Measurements from ENCODE around the gene HECW1. TPM values are rescaled to one million over a fixed set of nuclear protein-coding genes. Genes with fewer than 3 reads are reported as not detected.
"Not testable (repeated sequence)": the region's sequence is repeated elsewhere in the genome, so short reads cannot be mapped to it uniquely, and the experiment has no call there.

HECW1 gene
- total and polyA plus RNA-seq, 5 experiments from 2014 or later, result not detected

DNA sequence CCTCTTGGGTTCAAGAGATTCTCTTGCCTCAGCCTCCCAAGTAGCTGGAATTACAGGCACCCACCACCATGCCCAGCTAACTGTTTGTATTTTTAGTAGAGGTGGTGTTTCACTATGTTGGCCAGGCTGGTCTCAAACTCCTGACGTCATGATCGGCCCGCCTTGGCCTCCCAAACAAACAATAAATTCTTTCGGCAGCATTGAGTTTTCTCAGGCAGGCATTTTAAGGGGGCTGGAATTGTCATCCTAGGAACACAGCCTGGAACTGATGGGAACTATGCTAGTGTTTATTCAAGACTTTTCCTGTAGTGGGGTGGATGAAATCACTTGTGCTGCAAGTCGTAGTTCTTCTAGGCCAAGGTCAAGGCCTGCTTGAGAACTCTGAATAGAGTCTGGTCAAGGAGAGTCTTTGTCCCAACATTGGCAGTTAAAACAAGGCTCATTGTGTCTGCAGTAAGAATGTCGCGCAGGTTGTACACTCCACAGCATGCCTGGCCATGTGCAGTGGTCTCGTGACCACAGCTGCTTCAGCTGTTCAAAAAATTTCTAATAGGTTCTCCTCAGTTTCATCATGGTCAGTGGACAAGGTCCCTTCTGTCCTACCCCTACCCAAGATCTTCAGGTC is 92.8 kb downstream of the HECW1 start:
- Mint-ChIP-seq H3K4me1 (no peaks in the 10 kb centered on the region), H3K4me3 (no peak overlapping the region), H3K27ac (no peak overlapping the region), H3K9me3 (no peaks in the 10 kb centered on the region), H3K27me3 (peaks cover 13 to 21% (median 15%) of the 10 kb centered on the region in 5 donors), H3K36me3 (no peaks in the 10 kb centered on the region)
- POLR2A ChIA-PET, result no interaction called here
- ATAC-seq (no peak), DNase-seq (no peak)

- peaks cover 6 to 23% (median 15%) of the 10 kb centered on the region in 5 donors for H3K27me3 Mint-ChIP-seq
- no peak overlapping the region for H3K27ac Mint-ChIP-seq
- no peaks in the 10 kb centered on the region for H3K36me3 Mint-ChIP-seq
- ATAC-seq (no peak), DNase-seq (no peak)
- POLR2A ChIA-PET, result no interaction called here
- no peaks in the 10 kb centered on the region for H3K4me1 Mint-ChIP-seq
- H3K9me3 Mint-ChIP-seq, result no peaks in the 10 kb centered on the region
- no peak overlapping the region for H3K4me3 Mint-ChIP-seq
Measured at GRCh38 chr7:43208242-43208641, 95.8 kb downstream of the HECW1 start.

DNA sequence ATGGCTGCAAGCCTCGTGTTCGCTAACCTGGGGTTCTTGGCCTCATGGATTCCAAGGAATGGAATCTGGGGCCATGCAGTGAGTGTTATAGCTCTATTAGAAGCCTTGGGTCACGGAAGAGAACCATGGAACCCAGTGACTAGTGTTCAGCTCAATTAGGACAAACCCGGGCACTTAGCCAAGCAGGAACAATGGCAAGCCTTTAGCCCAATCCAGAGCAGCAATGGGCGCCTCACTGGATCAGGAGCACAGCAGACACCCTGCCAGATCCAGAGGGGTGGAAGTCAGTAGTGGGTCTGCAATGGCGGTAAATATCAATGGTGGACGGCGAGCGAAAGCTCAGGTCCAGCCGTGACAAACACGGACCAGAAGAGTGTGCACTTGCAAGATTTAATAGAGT is 98.1 kb downstream of the HECW1 start:
- DNase-seq, H3K4me3 Mint-ChIP-seq, ATAC-seq, POLR2A ChIA-PET, H3K9me3 Mint-ChIP-seq, H3K27ac Mint-ChIP-seq, H3K4me1 Mint-ChIP-seq, H3K36me3 Mint-ChIP-seq: not testable (repeated sequence)
- H3K27me3 Mint-ChIP-seq, result peaks cover 8 to 28% (median 20%) of the 10 kb centered on the region in 5 donors

DNA sequence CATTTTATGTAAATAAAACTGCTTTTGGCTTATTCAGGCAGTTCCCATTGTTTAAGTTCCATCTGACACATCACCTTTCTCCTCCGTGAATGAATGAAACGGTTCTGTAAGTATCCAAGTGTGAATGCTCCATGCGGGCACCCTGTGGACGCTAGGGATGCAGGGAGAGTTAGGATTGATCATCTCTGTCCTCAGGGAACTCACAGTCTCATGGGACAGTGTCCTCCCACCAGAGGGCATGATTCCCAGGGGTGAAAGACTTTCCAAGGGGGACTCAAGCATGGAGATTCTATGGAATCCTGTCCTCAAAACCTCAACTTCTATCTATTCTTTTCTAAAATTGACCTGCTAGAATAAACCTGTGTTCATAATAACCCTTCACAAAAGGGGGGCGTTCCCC is 98.8 kb downstream of the HECW1 start:
- Mint-ChIP-seq H3K9me3 (no peaks in the 10 kb centered on the region), H3K27me3 (peaks cover 9 to 30% (median 23%) of the 10 kb centered on the region in 5 donors), H3K36me3 (no peaks in the 10 kb centered on the region), H3K4me3 (no peak overlapping the region), H3K27ac (no peak overlapping the region), H3K4me1 (no peaks in the 10 kb centered on the region)
- ATAC-seq (no peak), DNase-seq (no peak)
- POLR2A ChIA-PET, result no interaction called here

- H3K4me3 Mint-ChIP-seq, result no peak overlapping the region
- H3K4me1 Mint-ChIP-seq, result no peaks in the 10 kb centered on the region
- peaks cover 7 to 30% (median 22%) of the 10 kb centered on the region in 5 donors for H3K27me3 Mint-ChIP-seq
- no peak for ATAC-seq
- H3K36me3 Mint-ChIP-seq, result no peaks in the 10 kb centered on the region
- H3K9me3 Mint-ChIP-seq, result no peaks in the 10 kb centered on the region
- POLR2A ChIA-PET, result no interaction called here
- no peak for DNase-seq
- H3K27ac Mint-ChIP-seq, result no peak overlapping the region
Measured at GRCh38 chr7:43211693-43212092, 99.2 kb downstream of the HECW1 start.

GRCh38 chr7:43212921-43213320 is 100.5 kb downstream of the HECW1 start:
- no peak overlapping the region for H3K27ac Mint-ChIP-seq

GRCh38 chr7:43215061-43215460 is 102.6 kb downstream of the HECW1 start:
- Mint-ChIP-seq H3K4me3 (no peak overlapping the region), H3K27me3 (peaks cover 20 to 41% (median 29%) of the 10 kb centered on the region in 5 donors), H3K9me3 (no peaks in the 10 kb centered on the region), H3K36me3 (no peaks in the 10 kb centered on the region), H3K4me1 (peaks cover 0 to 1% (median 0%) of the 10 kb centered on the region in 4 donors), H3K27ac (no peak overlapping the region)
- POLR2A ChIA-PET, result no interaction called here
- ATAC-seq (no peak), DNase-seq (no peak)

More at GRCh38 chr7:43212921-43213320, 100.5 kb downstream of the HECW1 start:
- no peak for ATAC-seq
- no peaks in the 10 kb centered on the region for H3K36me3 Mint-ChIP-seq
- POLR2A ChIA-PET, result no interaction called here
- H3K4me1 Mint-ChIP-seq, result no peaks in the 10 kb centered on the region
- peaks cover 12 to 42% (median 28%) of the 10 kb centered on the region in 5 donors for H3K27me3 Mint-ChIP-seq
- DNase-seq, result no peak
- H3K4me3 Mint-ChIP-seq, result no peak overlapping the region
- H3K9me3 Mint-ChIP-seq, result no peaks in the 10 kb centered on the region

GRCh38 chr7:43217055-43217454 is 104.6 kb downstream of the HECW1 start:
- H3K4me3 Mint-ChIP-seq, result no peak overlapping the region
- no peaks in the 10 kb centered on the region for H3K36me3 Mint-ChIP-seq
- no peaks in the 10 kb centered on the region for H3K9me3 Mint-ChIP-seq
- peaks cover 20 to 35% (median 21%) of the 10 kb centered on the region in 5 donors for H3K27me3 Mint-ChIP-seq
- H3K4me1 Mint-ChIP-seq, result peaks cover 0 to 1% (median 0%) of the 10 kb centered on the region in 4 donors
- POLR2A ChIA-PET, result no interaction called here
- H3K27ac Mint-ChIP-seq, result no peak overlapping the region
- ATAC-seq, result no peak
- no peak for DNase-seq

- POLR2A ChIA-PET, H3K4me3 Mint-ChIP-seq, H3K4me1 Mint-ChIP-seq, H3K36me3 Mint-ChIP-seq, H3K9me3 Mint-ChIP-seq, ATAC-seq, H3K27ac Mint-ChIP-seq, DNase-seq: not testable (repeated sequence)
- peaks cover 16 to 35% (median 21%) of the 10 kb centered on the region in 5 donors for H3K27me3 Mint-ChIP-seq
Measured at GRCh38 chr7:43218901-43219300, 106.5 kb downstream of the HECW1 start.

- Mint-ChIP-seq H3K27me3 (peaks cover 13 to 26% (median 17%) of the 10 kb centered on the region in 5 donors), H3K36me3 (no peaks in the 10 kb centered on the region), H3K27ac (no peak overlapping the region), H3K4me1 (peaks cover 0 to 1% (median 0%) of the 10 kb centered on the region in 4 donors), H3K4me3 (no peak overlapping the region), H3K9me3 (no peaks in the 10 kb centered on the region)
- no peak for ATAC-seq
- no peak for DNase-seq
- POLR2A ChIA-PET, result no interaction called here
Measured at GRCh38 chr7:43220250-43220649, 107.8 kb downstream of the HECW1 start.

DNA sequence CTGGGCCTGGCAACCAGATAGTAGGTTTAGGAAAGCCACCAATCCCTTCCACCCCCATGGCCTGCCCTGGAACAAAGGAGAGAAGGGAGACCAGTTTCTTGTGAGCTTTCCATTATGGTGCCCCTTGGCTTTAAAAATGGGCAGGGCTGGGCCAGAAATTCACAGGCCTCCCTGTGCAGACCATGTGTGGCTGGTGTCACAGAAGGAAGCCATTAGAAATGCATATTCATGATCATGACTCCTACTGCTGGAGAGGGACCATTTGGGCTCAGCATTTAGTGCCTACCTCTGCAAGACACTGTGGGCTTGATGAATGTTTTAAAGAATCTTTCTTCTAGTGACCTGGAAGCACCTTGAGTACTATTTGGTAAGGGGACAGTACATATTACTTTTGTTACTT is 108.3 kb downstream of the HECW1 start:
- ATAC-seq, result no peak
- Mint-ChIP-seq H3K27me3 (peaks cover 10 to 26% (median 17%) of the 10 kb centered on the region in 5 donors), H3K4me1 (peaks cover 0 to 1% (median 0%) of the 10 kb centered on the region in 4 donors), H3K36me3 (no peaks in the 10 kb centered on the region), H3K27ac (no peak overlapping the region), H3K9me3 (no peaks in the 10 kb centered on the region), H3K4me3 (no peak overlapping the region)
- POLR2A ChIA-PET, result no interaction called here
- DNase-seq, result no peak

DNA sequence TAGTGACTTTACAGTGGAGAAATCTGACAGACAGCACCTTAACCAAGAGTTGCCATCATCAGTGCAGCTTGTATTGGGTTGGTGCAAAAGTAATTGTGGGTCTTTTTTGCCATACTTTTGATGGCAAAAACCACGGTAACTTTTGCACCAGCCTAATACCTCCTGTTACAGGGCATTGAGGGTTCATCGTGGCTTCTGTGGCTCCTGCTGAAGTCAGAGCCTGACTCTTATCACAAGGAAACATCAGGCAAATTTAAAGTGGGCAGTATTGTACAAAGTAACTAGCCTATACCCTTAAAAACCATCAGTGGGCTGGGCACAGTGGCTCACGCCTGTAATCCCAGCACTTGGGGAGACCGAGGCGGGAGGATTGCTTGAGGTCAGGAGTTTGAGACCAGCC is 117.4 kb downstream of the HECW1 start:
- DNase-seq, result no peak
- POLR2A ChIA-PET, result no interaction called here
- Mint-ChIP-seq H3K4me1 (peaks cover 0 to 5% (median 0%) of the 10 kb centered on the region in 4 donors), H3K27me3 (peaks cover 7 to 23% (median 15%) of the 10 kb centered on the region in 5 donors), H3K27ac (no peak overlapping the region), H3K36me3 (no peaks in the 10 kb centered on the region), H3K4me3 (no peak overlapping the region), H3K9me3 (no peaks in the 10 kb centered on the region)
- ATAC-seq, result no peak

DNA sequence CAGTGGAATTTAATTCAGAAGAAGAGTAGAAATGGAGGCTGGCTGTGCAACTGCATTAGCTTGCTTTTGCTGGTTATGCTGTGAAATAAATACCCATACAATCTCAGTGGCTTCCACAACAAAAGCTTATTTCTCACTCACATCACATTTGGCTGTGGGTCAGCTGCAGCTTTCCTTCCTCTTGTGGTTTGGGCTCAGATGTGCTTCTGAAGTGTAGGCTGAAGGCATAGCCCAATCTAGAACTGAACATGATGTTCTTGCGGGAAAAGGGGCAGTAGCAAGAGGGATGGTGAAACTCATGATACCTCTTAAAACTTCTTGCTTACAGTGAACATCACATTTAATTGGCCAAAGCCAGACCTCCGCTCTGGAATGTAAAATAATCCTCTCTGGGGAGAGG is 119.9 kb downstream of the HECW1 start:
- Mint-ChIP-seq H3K4me1 (peaks cover 0 to 5% (median 0%) of the 10 kb centered on the region in 4 donors), H3K9me3 (no peaks in the 10 kb centered on the region), H3K27me3 (peaks cover 5 to 21% (median 15%) of the 10 kb centered on the region in 5 donors), H3K27ac (no peak overlapping the region), H3K36me3 (no peaks in the 10 kb centered on the region), H3K4me3 (no peak overlapping the region)
- ATAC-seq (no peak), DNase-seq (no peak)
- POLR2A ChIA-PET, result no interaction called here

DNA sequence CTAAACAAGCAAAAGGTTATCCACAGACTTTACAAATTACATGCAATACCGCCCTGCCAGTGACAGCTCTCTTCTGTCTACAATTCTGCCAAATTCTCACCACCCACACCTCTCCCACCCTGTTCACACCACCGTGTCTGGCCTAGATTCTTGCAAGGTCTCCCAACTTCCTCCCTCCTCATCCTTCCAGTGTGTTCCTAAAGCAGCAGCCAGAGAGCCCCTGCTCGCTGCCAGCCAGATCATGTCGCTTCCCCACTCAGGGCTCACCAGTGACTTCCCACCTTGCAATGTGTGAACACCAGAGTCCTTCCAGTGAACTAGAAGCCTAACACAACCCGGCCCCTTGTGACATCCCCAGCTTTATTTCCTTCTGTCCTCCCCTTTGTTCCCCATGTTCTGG is 121.6 kb downstream of the HECW1 start:
- Mint-ChIP-seq H3K27ac (peak overlapping the region in 1 of 10 donors; percentile 53), H3K4me3 (no peak overlapping the region), H3K36me3 (no peaks in the 10 kb centered on the region), H3K27me3 (peaks cover 2 to 21% (median 4%) of the 10 kb centered on the region in 5 donors), H3K4me1 (peaks cover 0 to 5% (median 0%) of the 10 kb centered on the region in 4 donors), H3K9me3 (no peaks in the 10 kb centered on the region)
- ATAC-seq (no peak), DNase-seq (no peak)
- POLR2A ChIA-PET, result no interaction called here
